MV-4-11 (cell line): ENCODE data around the gene ATXN1.

Experiments
- DNase-seq: peaks from one replicate; lab custom pipeline; 2025; lab: John Stamatoyannopoulos, UW

Gene ATXN1

DNA sequence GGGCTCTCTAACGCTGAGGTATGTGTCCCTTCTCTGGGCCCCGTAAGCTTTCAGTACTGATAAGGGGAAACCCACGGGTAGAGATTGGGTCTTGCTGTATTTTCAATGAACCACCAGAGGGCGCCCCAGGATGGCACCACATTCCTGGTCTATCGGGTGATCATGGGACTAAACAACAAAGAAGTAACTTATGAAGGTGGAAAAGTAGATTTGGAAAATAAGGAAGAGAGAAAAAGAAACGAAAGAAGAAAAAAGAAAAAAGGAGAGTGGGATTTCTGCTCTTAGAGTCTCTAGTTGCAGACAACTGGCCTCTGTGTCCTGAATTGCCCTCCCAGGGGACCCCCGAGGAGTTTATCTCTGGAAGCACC, 429.1 kb downstream of the ATXN1 start:
- DNase-seq: peak; percentile 66

GRCh38 chr6:16331384-16332174, 429.7 kb downstream of the ATXN1 start:
- DNase-seq: peak; percentile 69

DNA sequence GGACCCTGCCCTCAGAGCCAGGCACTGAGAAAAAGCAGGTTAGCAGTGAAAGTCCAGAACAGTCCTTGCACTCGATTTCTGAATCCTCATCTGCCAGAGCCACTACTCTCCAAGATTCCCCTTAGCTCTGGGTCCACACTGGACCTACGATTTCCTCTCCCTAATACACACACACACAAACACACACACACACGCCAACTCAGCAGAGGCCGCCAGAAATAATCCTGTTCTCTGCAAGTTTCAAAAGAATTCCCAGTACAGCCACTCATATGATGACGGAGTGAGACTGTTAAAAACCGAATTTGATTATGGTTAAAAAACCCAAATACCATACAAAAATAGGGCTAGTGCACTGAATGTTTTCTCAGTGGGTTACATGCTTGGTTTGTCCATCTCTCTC, 432.0 kb downstream of the ATXN1 start:
- no peak for DNase-seq

- no peak for DNase-seq
Observed at GRCh38 chr6:16327777-16328325, 433.4 kb downstream of the ATXN1 start.

DNA sequence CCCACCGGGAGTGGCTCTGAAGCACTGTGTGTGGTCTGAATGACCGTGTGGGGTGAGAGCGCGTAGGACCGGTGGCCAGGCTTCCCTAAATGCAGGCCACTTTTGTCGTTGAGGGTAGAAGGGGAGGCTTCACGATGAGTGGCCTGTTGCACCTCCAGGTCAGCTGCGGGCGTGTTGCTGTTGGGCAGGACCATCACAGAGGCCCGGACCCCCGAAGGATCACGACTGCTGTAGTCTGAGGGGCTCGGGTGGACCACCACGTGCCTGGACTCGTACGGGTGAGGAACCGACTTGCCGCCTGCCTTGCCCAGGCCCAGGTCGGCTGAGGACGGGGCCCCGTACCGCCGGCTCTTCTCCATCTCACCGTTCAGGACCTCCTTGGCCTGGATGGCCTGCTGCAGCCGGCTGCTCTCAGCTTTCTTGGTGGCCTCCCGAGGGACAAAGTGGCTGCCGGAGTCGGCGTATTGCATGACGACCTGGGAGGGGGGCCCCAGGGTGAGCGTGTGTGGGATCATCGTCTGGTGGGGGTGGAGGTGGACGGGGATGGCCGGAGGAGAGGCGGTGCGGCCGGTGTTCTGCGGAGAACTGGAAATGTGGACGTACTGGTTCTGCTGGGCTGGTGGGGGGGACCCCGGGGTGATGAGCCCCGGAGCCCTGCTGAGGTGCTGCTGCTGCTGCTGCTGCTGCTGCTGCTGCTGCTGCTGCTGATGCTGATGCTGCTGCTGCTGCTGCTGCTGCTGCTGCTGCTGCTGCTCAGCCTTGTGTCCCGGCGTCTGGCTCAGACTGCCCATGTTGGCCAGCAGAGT, 434.1 kb downstream of the ATXN1 start:
- no peak for DNase-seq

DNA sequence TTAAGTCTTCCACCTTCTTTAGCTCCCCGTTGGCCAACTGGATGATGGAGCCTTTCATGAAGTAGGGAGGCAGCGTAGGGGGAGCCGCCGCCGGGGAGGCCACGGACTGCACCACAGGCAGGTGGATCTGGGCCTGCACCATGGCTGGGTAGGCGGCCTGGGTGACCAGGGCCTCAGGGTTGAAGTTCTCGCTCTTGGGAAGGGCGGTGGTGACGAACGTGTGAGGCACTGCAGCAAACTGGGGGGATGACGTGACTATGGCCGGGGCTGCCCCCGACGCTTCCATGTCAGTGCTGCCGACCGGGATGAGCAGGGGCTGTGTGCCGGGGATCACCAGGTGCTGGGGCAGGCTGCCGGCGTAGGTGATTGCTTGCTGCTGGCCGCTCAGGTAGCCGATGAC, 434.7 kb downstream of the ATXN1 start:
- DNase-seq: no peak

- no peak for DNase-seq
Observed at GRCh38 chr6:16324606-16325225, 436.5 kb downstream of the ATXN1 start.

DNA sequence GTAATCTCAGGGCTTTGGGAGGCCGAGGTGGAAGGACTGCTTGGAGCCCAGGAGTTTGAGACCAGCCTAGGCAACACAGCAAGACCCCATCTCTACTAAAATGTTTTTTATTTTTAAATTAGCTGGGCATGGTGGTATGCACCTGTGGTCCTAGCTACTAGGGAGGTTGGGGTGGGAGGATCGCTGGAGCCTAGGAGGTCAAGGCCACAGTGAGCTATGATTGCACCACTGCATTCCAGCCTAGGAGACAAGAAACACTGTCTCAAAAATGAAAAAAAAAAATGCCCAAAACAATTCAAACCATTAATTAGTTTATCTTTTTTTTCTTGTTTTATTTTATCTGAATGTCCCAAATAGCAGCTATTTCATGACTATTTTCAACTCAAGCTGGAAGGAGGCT, 437.1 kb downstream of the ATXN1 start:
- DNase-seq: no peak

GRCh38 chr6:16322666-16323312, 438.5 kb downstream of the ATXN1 start:
- peak; percentile 94 for DNase-seq

GRCh38 chr6:16321826-16322225, 439.4 kb downstream of the ATXN1 start:
- DNase-seq: peak; percentile 69

DNA sequence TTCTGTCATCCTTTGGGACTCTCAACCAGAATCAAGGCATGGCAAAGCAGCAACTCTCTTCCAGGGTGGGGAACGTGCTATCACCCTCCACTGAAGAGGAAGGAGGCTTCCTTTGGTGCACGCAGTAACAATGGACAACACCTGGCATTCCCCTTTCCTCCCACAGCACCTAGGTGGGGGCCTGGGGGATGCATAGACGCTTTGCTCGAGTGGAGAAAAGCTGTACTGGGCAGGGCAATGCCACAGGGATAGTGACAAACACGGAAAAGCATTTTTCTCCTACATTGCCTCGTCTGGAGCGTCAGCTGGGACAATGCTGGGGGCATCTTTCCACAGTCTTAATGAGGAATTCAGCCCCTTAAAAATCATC, 439.9 kb downstream of the ATXN1 start:
- DNase-seq: no peak

DNA sequence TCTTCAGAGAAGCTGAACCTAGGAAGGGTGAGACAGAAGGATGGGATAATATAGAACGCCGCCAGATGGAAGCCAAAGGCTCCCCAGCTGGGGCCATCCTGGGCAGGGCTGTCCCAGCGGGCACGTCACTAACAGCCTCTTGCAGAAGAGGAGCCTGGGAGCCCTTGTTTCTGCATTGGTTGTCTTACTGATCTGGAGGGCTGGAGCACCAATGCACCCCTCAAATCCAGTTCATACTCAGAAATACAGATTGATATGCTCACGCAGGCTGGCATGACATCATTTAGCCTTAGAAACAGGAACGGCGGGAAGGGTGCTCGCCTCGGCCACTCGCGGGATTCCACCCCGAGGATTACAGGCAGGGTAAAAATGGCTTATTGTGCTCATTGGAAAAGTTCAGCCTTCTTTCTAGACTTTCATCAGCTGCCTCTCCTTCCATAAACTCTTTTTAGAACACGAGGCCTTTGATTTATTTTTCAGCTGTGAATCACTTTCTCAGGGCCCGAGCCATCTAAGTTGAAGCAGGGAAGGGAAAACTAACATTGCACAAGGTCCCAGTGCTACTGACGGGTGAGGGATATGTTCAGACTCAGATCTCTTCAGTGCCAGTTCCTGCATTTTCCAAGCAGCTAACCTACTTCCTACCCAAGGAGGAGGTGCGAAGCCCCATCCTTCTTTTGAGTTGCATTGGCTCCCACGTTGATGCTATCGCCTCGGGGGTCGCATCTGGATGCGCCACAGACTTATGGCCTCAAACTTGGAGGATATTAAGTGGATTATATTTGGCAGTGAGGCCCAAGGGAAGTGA, 440.5 kb downstream of the ATXN1 start:
- DNase-seq: peak; percentile 39

DNA sequence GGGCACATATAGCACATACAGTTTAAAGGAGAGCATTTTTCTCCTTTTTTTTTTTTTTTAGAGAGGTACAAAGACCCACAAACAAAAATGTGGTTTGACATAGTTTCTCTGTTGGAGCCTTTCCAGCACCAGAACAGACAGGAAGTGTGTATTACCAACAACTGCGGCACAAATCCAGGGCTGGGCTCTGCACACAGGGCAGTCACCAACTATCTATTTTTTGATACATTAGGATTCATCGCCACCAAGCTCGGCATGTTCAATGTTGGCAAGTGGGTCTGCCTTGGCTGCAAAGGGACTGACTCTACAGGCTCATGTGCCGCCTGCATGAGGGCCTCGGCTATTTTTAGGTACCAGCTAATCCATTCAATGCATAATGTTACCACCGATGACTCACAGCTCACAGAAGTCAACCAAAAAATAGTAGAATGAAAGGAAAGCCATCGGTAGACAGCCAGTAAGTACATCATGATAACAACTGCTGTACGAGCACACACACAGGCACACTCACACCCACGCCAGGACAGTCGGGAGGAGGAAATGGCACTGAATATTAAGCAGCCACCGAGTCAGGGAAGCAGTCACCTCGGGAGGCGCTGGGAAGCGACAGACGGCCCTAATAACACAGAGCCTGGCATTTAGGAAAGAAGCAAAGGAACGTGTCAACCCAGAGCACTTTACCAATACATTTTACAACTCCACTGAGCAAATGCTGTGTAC, 441.3 kb downstream of the ATXN1 start:
- DNase-seq: peak; percentile 93

DNA sequence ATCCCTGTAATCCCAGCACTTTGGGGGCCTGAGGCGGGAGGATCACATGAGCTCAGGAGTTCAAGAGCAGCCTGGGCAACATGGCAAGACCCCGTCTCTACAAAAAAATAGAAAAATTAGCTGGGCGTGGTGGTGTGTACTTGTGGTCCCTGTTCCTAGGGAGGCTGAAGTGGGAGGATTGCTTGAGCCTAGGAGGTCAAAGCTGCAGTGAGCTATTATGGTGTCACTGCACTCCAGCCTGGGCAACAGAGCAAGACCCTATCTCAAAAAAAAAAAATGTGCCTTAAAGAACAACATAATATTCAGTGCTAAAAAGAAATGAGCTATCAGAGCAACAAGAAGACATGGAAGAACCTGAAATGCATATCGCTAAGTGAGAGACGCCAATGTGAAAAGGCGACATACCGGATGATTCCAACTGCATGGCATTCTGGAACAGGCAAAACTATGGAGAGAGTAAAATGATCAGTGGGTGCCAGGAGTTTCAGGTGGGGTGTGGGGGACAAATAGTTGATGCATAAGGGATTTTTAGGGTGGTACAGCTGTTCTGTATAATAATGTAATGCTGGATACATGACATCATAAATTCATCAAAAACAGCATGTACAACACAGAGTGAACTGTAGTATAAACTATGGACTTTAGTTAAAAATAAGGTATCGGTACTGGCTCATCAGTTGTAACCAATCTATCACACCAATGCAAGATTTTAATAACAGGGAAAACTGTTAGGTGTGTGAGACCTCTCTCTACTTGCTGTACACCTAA, 442.1 kb downstream of the ATXN1 start:
- no peak for DNase-seq

GRCh38 chr6:16318538-16318937, 442.7 kb downstream of the ATXN1 start:
- DNase-seq: peak; percentile 37

DNA sequence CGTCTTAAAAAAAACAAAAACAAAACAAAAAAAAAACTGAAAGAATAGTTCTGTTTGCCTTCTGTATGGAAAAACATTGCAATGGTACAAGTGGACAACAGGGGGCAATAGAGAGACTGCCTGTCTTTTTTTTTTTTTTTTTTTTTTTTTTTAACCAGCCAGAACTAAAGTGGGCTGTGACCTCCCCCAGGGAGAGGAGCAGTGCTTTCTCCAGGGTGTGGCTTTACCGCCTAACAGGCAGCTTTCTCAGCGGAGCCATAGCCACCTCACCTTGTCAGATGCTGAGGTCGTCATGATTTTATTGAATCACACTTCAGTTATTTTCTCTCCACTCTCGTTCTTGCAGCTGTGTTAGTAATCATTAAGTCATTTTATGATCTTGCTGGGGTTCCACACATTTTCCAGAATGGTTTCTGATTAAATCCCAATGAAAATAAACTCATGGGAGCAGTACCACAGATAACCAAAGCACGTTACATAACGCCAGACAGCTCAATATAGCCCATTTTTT, 444.5 kb downstream of the ATXN1 start:
- DNase-seq: peak; percentile 49

- no peak for DNase-seq
Observed at GRCh38 chr6:16314296-16314695, 447.0 kb downstream of the ATXN1 start.

DNA sequence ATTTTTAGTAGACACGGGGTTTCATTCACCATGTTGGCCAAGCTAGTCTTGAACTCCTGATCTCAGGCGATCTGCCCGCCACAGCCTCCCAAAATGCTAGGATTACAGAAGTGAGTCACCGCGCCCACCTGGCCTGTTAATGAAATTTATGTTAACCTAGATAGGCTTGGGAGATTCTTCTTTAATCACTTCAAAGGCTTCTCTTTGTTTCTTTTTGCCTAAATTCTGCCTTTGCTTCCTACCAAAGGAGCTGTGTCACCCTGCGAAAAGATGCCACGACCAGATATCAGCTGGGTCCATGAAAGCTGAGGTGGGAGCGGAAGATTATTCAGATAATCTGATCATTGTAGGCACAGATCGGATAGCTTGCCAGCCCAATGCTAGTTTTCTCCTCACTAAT, 447.5 kb downstream of the ATXN1 start:
- no peak for DNase-seq

DNA sequence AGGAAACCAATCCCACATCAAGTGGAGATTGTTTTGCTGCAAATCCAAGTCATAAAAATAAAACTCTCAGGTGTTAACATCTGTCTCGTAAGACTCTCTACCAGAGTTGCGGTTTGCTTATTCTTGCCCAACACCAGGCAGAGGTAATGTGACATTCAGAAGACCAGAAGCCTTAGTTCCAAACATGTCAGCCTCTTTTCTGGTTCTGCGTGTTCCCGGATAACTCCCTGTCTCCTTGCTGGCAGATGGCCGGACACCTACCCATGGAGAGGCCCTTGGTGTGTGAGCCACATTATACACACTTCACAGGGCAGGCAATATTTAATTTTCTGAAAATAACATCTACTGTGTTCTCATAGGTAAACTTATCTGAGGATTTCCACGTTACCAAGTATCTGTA, 449.5 kb downstream of the ATXN1 start:
- no peak for DNase-seq

DNA sequence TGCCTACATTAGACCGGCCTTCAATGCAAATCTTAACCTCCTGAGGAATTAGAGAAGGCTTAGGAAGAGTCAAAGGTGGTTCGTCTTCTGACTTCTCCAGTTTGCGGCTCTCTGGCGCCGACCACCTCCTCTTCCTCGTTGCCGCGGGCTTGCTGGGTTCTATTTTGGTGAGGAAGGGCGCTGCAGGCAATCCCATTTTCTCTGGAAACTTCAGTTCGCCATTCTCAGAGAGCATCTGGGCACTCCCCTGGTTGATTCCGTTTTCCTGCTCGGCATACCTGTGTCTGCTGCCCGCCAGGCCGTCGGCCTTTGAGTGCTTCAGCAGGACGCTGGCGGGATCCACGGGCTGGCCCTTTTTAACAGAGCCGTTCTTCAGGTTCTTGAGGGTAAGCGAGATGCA, 454.9 kb downstream of the ATXN1 start:
- DNase-seq: no peak
